H1 (cell line): ENCODE data around the gene SULT2B1. TPM values are rescaled to one million over a fixed set of nuclear protein-coding genes. Genes with fewer than 3 reads are reported as not detected.

Source experiments
- KDM1A ChIP-seq: fragments of 200-600, 300-600 bp; sonication (generic); IDR thresholded peaks from 2 replicates; pipeline ENCODE4 v1.7.1; 2016; ENCODE audit warnings: mild to moderate bottlenecking, low read length, borderline replicate concordance
- SIRT6 ChIP-seq: IDR thresholded peaks from one replicate; pipeline ENCODE4 v1.7.1; 2012; ENCODE audit warnings: low read length, inconsistent platforms
- SP2 ChIP-seq: IDR thresholded peaks from 2 replicates; pipeline ENCODE4 v1.6.1; 2012; ENCODE audit warnings: mild to moderate bottlenecking, low read length, inconsistent platforms
- SRF ChIP-seq: IDR thresholded peaks from 2 replicates; pipeline ENCODE4 v1.6.1; 2011; ENCODE audit warnings: mild to moderate bottlenecking, low read depth, low read length, moderate library complexity
- polyA plus RNA-seq, 7 experiments: library from polyadenylated mRNA; depleted of rRNA in 3 of 7; stranded (reverse) in 5 of 7; unstranded in 2 of 7; fragments of >200 nt in 5 of 7; fragments of 200-250 nt in 2 of 7; gene quantifications; 1 replicate in 5 of 7; 2 replicates in 1 of 7; 4 replicates in 1 of 7; pipeline versions ENCODE4 v1.2.1 to v1.2.3, GENCODE V29; 2011 to 2013; ENCODE audit warnings: missing spikeins in 2 of 7, mixed read lengths in 2 of 7
- total RNA-seq: library from RNA; stranded (reverse); fragmentation: NEBNext Ultra II Directional; extraction: Animal tissue kit (Norgen Biotek cat#: 25700); gene quantifications from 2 replicates; pipeline ENCODE4 v1.2.1, GENCODE V29; 2021

Gene SULT2B1
- total and polyA plus RNA-seq, 2 of the 8 experiments (the other 6 are each of a cell fraction or from before 2014, with no cell fraction given): 1.5 to 2.6 TPM

DNA sequence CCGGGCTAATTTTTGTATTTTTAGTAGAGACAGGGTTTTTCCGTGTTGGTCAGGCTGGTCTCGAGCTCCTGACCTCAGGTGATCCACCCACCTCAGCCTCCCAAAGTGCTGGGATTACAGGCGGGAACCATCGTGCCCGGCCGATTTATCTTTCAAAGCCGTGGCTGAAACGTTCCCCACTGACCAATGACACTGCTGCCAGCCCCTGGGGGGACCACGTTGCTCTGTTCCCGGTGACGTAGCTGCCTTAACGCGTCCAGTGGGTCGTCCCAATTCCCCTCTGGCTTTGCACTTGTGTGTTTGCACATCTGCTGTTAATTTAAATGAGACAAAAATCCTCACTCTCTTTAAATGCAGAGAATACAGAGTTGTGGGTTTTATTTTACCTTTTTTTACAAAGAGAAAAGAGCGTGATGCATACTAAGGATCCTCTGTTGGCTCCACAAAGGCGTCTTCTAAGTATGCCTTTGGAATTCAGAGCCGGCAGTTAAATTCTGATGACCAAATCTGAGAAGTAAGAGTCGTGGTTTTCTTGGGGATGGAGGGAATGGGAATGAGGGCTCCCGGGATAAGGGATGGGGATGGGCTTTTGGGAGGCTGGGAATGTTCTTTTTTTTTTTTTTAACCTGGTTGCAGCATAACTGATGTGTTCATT, 21.8 kb upstream of the SULT2B1 start (continued):
- TF ChIP-seq SIRT6 (no peak), SP2 (no peak), SRF (no peak), KDM1A (no peak)
